NCI-H226 (cell line): ENCODE results near the gene DROSHA.

ENCODE experiments used
- DNase-seq: peaks from one replicate; pipeline ENCODE4 v3.0.0-alpha.2; 2015

The DROSHA gene

GRCh38 chr5:31511305-31511704 lies 20.6 kb downstream of the DROSHA start:
- DNase-seq = no peak

GRCh38 chr5:31504529-31504928 lies 27.4 kb downstream of the DROSHA start:
- no peak for DNase-seq

- no peak for DNase-seq
Measured at GRCh38 chr5:31502506-31502905, 29.4 kb downstream of the DROSHA start.

GRCh38 chr5:31500256-31500655 lies 31.6 kb downstream of the DROSHA start:
- no peak for DNase-seq

- no peak for DNase-seq
Measured at GRCh38 chr5:31496891-31497290, 35.0 kb downstream of the DROSHA start.

- DNase-seq = no peak
Measured at GRCh38 chr5:31496301-31496700, 35.6 kb downstream of the DROSHA start.

- no peak for DNase-seq
Measured at GRCh38 chr5:31495336-31495735, 36.6 kb downstream of the DROSHA start.

GRCh38 chr5:31492869-31493268 lies 39.0 kb downstream of the DROSHA start:
- no peak for DNase-seq

- no peak for DNase-seq
Measured at GRCh38 chr5:31487506-31487905, 44.4 kb downstream of the DROSHA start.

- no peak for DNase-seq
Measured at GRCh38 chr5:31486441-31486840, 45.5 kb downstream of the DROSHA start.

- no peak for DNase-seq
Measured at GRCh38 chr5:31485376-31486207, 46.3 kb downstream of the DROSHA start.

- DNase-seq = no peak
Measured at GRCh38 chr5:31481531-31482165, 50.2 kb downstream of the DROSHA start.

- DNase-seq = no peak
Measured at GRCh38 chr5:31479706-31480105, 52.2 kb downstream of the DROSHA start.

- no peak for DNase-seq
Measured at GRCh38 chr5:31478901-31479300, 53.0 kb downstream of the DROSHA start.

- DNase-seq = no peak
Measured at GRCh38 chr5:31477971-31478370, 53.9 kb downstream of the DROSHA start.

- DNase-seq = no peak
Measured at GRCh38 chr5:31477516-31477915, 54.4 kb downstream of the DROSHA start.

GRCh38 chr5:31476738-31477141 lies 55.2 kb downstream of the DROSHA start:
- DNase-seq = no peak

- DNase-seq = no peak
Measured at GRCh38 chr5:31471916-31472315, 60.0 kb downstream of the DROSHA start.

GRCh38 chr5:31471040-31471439 lies 60.9 kb downstream of the DROSHA start:
- no peak for DNase-seq

- no peak for DNase-seq
Measured at GRCh38 chr5:31470608-31471007, 61.3 kb downstream of the DROSHA start.

- no peak for DNase-seq
Measured at GRCh38 chr5:31469886-31470285, 62.0 kb downstream of the DROSHA start.

- no peak for DNase-seq
Measured at GRCh38 chr5:31469466-31469865, 62.4 kb downstream of the DROSHA start.

GRCh38 chr5:31465291-31465690 lies 66.6 kb downstream of the DROSHA start:
- no peak for DNase-seq

GRCh38 chr5:31464081-31464480 lies 67.8 kb downstream of the DROSHA start:
- DNase-seq = no peak

- no peak for DNase-seq
Measured at GRCh38 chr5:31463351-31463750, 68.5 kb downstream of the DROSHA start.
